Skeletal muscle satellite cell (primary cell): ENCODE measurements around the gene ELFN1.

Source experiments
- H3K27me3 ChIP-seq: 2 replicates; pipeline ENCODE4 v1.7.0; 2013; ENCODE audit warnings: low read length; ENCODE audit not compliant: control insufficient read depth, insufficient read depth
- H3K36me3 ChIP-seq: 2 replicates; pipeline ENCODE4 v1.7.0; 2013; ENCODE audit warnings: mild to moderate bottlenecking, control low read depth, low read length; ENCODE audit not compliant: insufficient read depth
- H3K4me1 ChIP-seq: 2 replicates; pipeline ENCODE4 v1.7.0; 2013; ENCODE audit warnings: low read length; ENCODE audit not compliant: control insufficient read depth, insufficient read depth
- H3K4me2 ChIP-seq: 2 replicates; pipeline ENCODE4 v1.7.0; 2013; ENCODE audit warnings: mild to moderate bottlenecking, low read length
- H3K4me3 ChIP-seq: 2 replicates; pipeline ENCODE4 v1.7.0; 2013; ENCODE audit warnings: low read length
- H3K9ac ChIP-seq: 2 replicates; pipeline ENCODE4 v1.7.0; 2013; ENCODE audit warnings: mild to moderate bottlenecking, low read depth, low read length, moderate library complexity
- H3K9me3 ChIP-seq: replicated peaks from 2 replicates; pipeline ENCODE4 v1.7.0; 2013; ENCODE audit warnings: mild to moderate bottlenecking, control low read depth, low read length

Gene ELFN1

GRCh38 chr7:1693991-1694524, 24.0 kb downstream of the ELFN1 start:
- Histone ChIP-seq H3K9ac (no peak overlapping the region), H3K4me3 (no peak overlapping the region), H3K36me3 (no peaks in the 10 kb centered on the region), H3K27me3 (peaks cover 78% of the 10 kb centered on the region), H3K9me3 (no peaks in the 10 kb centered on the region), H3K4me2 (no peak overlapping the region), H3K4me1 (no peaks in the 10 kb centered on the region)

- Histone ChIP-seq H3K9ac (no peak overlapping the region), H3K9me3 (no peaks in the 10 kb centered on the region), H3K27me3 (peaks cover 75% of the 10 kb centered on the region), H3K4me2 (no peak overlapping the region), H3K4me3 (no peak overlapping the region), H3K4me1 (no peaks in the 10 kb centered on the region), H3K36me3 (no peaks in the 10 kb centered on the region)
Observed at GRCh38 chr7:1694611-1695511, 24.8 kb downstream of the ELFN1 start.

GRCh38 chr7:1695800-1696454, 25.9 kb downstream of the ELFN1 start:
- Histone ChIP-seq H3K4me3 (no peak overlapping the region), H3K4me2 (no peak overlapping the region), H3K9me3 (no peaks in the 10 kb centered on the region), H3K9ac (no peak overlapping the region), H3K36me3 (no peaks in the 10 kb centered on the region), H3K27me3 (peaks cover 70% of the 10 kb centered on the region), H3K4me1 (no peaks in the 10 kb centered on the region)

GRCh38 chr7:1696671-1697498, 26.8 kb downstream of the ELFN1 start:
- H3K36me3 ChIP-seq, result no peaks in the 10 kb centered on the region
- H3K9ac ChIP-seq, result no peak overlapping the region
- H3K4me2 ChIP-seq, result no peak overlapping the region
- H3K9me3 ChIP-seq, result no peaks in the 10 kb centered on the region
- no peaks in the 10 kb centered on the region for H3K4me1 ChIP-seq
- H3K4me3 ChIP-seq, result no peak overlapping the region
- H3K27me3 ChIP-seq, result peaks cover 60% of the 10 kb centered on the region

GRCh38 chr7:1697499-1698125, 27.5 kb downstream of the ELFN1 start:
- Histone ChIP-seq H3K4me3 (no peak overlapping the region), H3K36me3 (no peaks in the 10 kb centered on the region), H3K9ac (no peak overlapping the region), H3K4me2 (no peak overlapping the region), H3K4me1 (no peaks in the 10 kb centered on the region), H3K9me3 (no peaks in the 10 kb centered on the region), H3K27me3 (peaks cover 53% of the 10 kb centered on the region)

- Histone ChIP-seq H3K9me3 (no peaks in the 10 kb centered on the region), H3K36me3 (no peaks in the 10 kb centered on the region), H3K4me1 (no peaks in the 10 kb centered on the region), H3K9ac (no peak overlapping the region), H3K4me3 (no peak overlapping the region), H3K27me3 (peaks cover 47% of the 10 kb centered on the region), H3K4me2 (no peak overlapping the region)
Observed at GRCh38 chr7:1698201-1698600, 28.1 kb downstream of the ELFN1 start.

- H3K9ac ChIP-seq, result no peak overlapping the region
- H3K27me3 ChIP-seq, result peaks cover 40% of the 10 kb centered on the region
- no peaks in the 10 kb centered on the region for H3K4me1 ChIP-seq
- H3K9me3 ChIP-seq, result no peaks in the 10 kb centered on the region
- H3K4me2 ChIP-seq, result no peak overlapping the region
- no peaks in the 10 kb centered on the region for H3K36me3 ChIP-seq
- no peak overlapping the region for H3K4me3 ChIP-seq
Observed at GRCh38 chr7:1698951-1699350, 28.9 kb downstream of the ELFN1 start.

GRCh38 chr7:1700086-1700485, 30.0 kb downstream of the ELFN1 start:
- H3K36me3 ChIP-seq, result no peaks in the 10 kb centered on the region
- H3K4me2 ChIP-seq, result no peak overlapping the region

GRCh38 chr7:1700536-1701333, 30.7 kb downstream of the ELFN1 start:
- no peak overlapping the region for H3K4me2 ChIP-seq
- H3K9me3 ChIP-seq, result no peaks in the 10 kb centered on the region
- H3K4me3 ChIP-seq, result no peak overlapping the region
- H3K9ac ChIP-seq, result no peak overlapping the region
- H3K27me3 ChIP-seq, result peaks cover 30% of the 10 kb centered on the region
- no peaks in the 10 kb centered on the region for H3K4me1 ChIP-seq
- H3K36me3 ChIP-seq, result no peaks in the 10 kb centered on the region

More at GRCh38 chr7:1700086-1700485, 30.0 kb downstream of the ELFN1 start:
- Histone ChIP-seq H3K27me3 (peaks cover 28% of the 10 kb centered on the region), H3K9ac (no peak overlapping the region), H3K9me3 (no peaks in the 10 kb centered on the region), H3K4me1 (no peaks in the 10 kb centered on the region), H3K4me3 (no peak overlapping the region)

GRCh38 chr7:1702652-1703051, 32.6 kb downstream of the ELFN1 start:
- H3K4me3 ChIP-seq, result no peak overlapping the region
- peaks cover 27% of the 10 kb centered on the region for H3K27me3 ChIP-seq
- H3K4me2 ChIP-seq, result no peak overlapping the region
- H3K4me1 ChIP-seq, result no peaks in the 10 kb centered on the region
- H3K9ac ChIP-seq, result no peak overlapping the region
- no peaks in the 10 kb centered on the region for H3K9me3 ChIP-seq
- no peaks in the 10 kb centered on the region for H3K36me3 ChIP-seq
